Tibial nerve (tissue), 4 donors: ENCODE measurements around the gene SORBS1. TPM values are rescaled to one million over a fixed set of nuclear protein-coding genes. Genes with fewer than 3 reads are reported as not detected.

ENCODE experiments used
- DNase-seq, 2 donors: peaks; one replicate each; pipeline ENCODE4 v3.0.0-alpha.2; 2019; ENCODE audit warnings: low spot score in 2 of 2
- H3K27ac ChIP-seq, 4 donors: fragments of 200-600 bp; sonication (generic) in 3 of 4; one replicate each; pipeline ENCODE4 v1.5.1; 2017 to 2019; ENCODE audit warnings: mild to moderate bottlenecking in 1 of 4
- H3K27me3 ChIP-seq, 2 donors: fragments of 200-600 bp; sonication (generic) in 1 of 2; one replicate each; pipeline versions ENCODE4 v1.5.1 to v1.6.0; 2017 to 2019
- H3K36me3 ChIP-seq, 3 donors: fragments of 200-600 bp; sonication (generic); one replicate each; pipeline ENCODE4 v1.5.1; 2018 to 2019
- H3K4me1 ChIP-seq, 4 donors: fragments of 200-600 bp; sonication (generic) in 3 of 4; one replicate each; pipeline ENCODE4 v1.5.1; 2017 to 2019
- H3K4me3 ChIP-seq, 4 donors: fragments of 200-600 bp; sonication (generic) in 3 of 4; one replicate each; pipeline ENCODE4 v1.5.1; 2017 to 2019; ENCODE audit warnings: mild to moderate bottlenecking in 1 of 4, moderate library complexity in 1 of 4
- H3K9me3 ChIP-seq, 4 donors: fragments of 200-600 bp; sonication (generic) in 3 of 4; one replicate each; pipeline ENCODE4 v1.5.1; 2017 to 2019
- CTCF ChIP-seq, 5 experiments: fragments of 200-600 bp in 3 of 5; fragments of 450-650 bp in 2 of 5; sonication (generic) in 3 of 5; IDR thresholded peaks; one replicate each; pipeline ENCODE4 v1.5.1; 2016 to 2019; ENCODE audit warnings: antibody characterized with exemption in 5 of 5, mild to moderate bottlenecking in 3 of 5, moderate library complexity in 2 of 5
- EP300 ChIP-seq, 2 donors: sonication (generic); formaldehyde crosslinking; IDR thresholded peaks; one replicate each; pipeline ENCODE4 v1.6.1; 2017; ENCODE audit warnings: antibody characterized with exemption in 2 of 2, mild to moderate bottlenecking in 1 of 2
- POLR2A ChIP-seq, 2 donors: fragments of 450-650 bp; IDR thresholded peaks; one replicate each; pipeline ENCODE4 v1.6.1; 2017; ENCODE audit warnings: antibody characterized with exemption in 2 of 2, mild to moderate bottlenecking in 2 of 2, moderate library complexity in 2 of 2
- WGBS, 2 donors: methylation state at CpG; one replicate each; pipeline ENCODE4 v1.1.5; 2018; 5-methylcytosine and 5-hydroxymethylcytosine counted together
- total RNA-seq, 4 donors: library from RNA; depleted of rRNA; stranded (reverse); fragments of >200 nt; gene quantifications; one replicate each; pipeline ENCODE4 v1.1.0, GENCODE V29; 2016

SORBS1 gene
- total RNA-seq, 4 donors from 2014 or later, result 427 to 623 (median 567) TPM

- TF ChIP-seq EP300 (IDR thresholded peaks at IDR 0.05), result no peak
- no peak for TF ChIP-seq POLR2A (IDR thresholded peaks at IDR 0.05)
- TF ChIP-seq CTCF (IDR thresholded peaks at IDR 0.05), result no peak
Observed at GRCh38 chr10:95331596-95332130, 229.5 kb downstream of the SORBS1 start.

GRCh38 chr10:95330966-95331453 lies 230.2 kb downstream of the SORBS1 start:
- peaks cover 0 to 82% (median 3%) of the 10 kb centered on the region in 3 donors for H3K36me3 ChIP-seq

More at GRCh38 chr10:95331596-95332130, 229.5 kb downstream of the SORBS1 start:
- Histone ChIP-seq H3K36me3 (peaks cover 4 to 83% (median 5%) of the 10 kb centered on the region in 3 donors), H3K4me1 (peaks cover 0 to 23% (median 0%) of the 10 kb centered on the region in 4 donors), H3K27me3 (no peaks in the 10 kb centered on the region), H3K27ac (no peak overlapping the region), H3K9me3 (no peaks in the 10 kb centered on the region), H3K4me3 (no peak overlapping the region)
- WGBS, 2 donors, result 88 to 95% methylated on average over 3 of the region's 3 CpGs
- DNase-seq, result no peak

GRCh38 chr10:95329296-95329695 lies 231.9 kb downstream of the SORBS1 start:
- Histone ChIP-seq H3K36me3 (peaks cover 0 to 78% (median 0%) of the 10 kb centered on the region in 3 donors), H3K4me1 (peaks cover 0 to 12% (median 0%) of the 10 kb centered on the region in 4 donors), H3K9me3 (no peaks in the 10 kb centered on the region), H3K27me3 (no peaks in the 10 kb centered on the region), H3K4me3 (no peak overlapping the region), H3K27ac (peak overlapping the region in 1 of 4 donors; percentile 37)
- TF ChIP-seq EP300 (IDR thresholded peaks at IDR 0.05) (no peak), CTCF (IDR thresholded peaks at IDR 0.05) (no peak), POLR2A (IDR thresholded peaks at IDR 0.05) (no peak)
- no peak for DNase-seq
- 91 to 94% methylated on average over 9 of the region's 9 CpGs for WGBS, 2 donors

More at GRCh38 chr10:95330966-95331453, 230.2 kb downstream of the SORBS1 start:
- no peak for DNase-seq
- no peak overlapping the region for H3K27ac ChIP-seq
- H3K4me3 ChIP-seq, result no peak overlapping the region
- H3K4me1 ChIP-seq, result peaks cover 0 to 17% (median 0%) of the 10 kb centered on the region in 4 donors
- TF ChIP-seq EP300 (IDR thresholded peaks at IDR 0.05), result no peak
- no peak for TF ChIP-seq CTCF (IDR thresholded peaks at IDR 0.05)
- TF ChIP-seq POLR2A (IDR thresholded peaks at IDR 0.05), result no peak
- no peaks in the 10 kb centered on the region for H3K9me3 ChIP-seq
- H3K27me3 ChIP-seq, result no peaks in the 10 kb centered on the region
- WGBS, 2 donors, result 93 to 97% methylated on average over 1 of the region's 1 CpG

- H3K36me3 ChIP-seq, result peaks cover 0 to 81% (median 0%) of the 10 kb centered on the region in 3 donors
- TF ChIP-seq CTCF (IDR thresholded peaks at IDR 0.05) (no peak), EP300 (IDR thresholded peaks at IDR 0.05) (no peak), POLR2A (IDR thresholded peaks at IDR 0.05) (no peak)
- no peaks in the 10 kb centered on the region for H3K9me3 ChIP-seq
- no peak overlapping the region for H3K27ac ChIP-seq
- WGBS, 2 donors, result 77 to 81% methylated on average over 3 of the region's 3 CpGs
- H3K27me3 ChIP-seq, result no peaks in the 10 kb centered on the region
- H3K4me3 ChIP-seq, result no peak overlapping the region
- no peak for DNase-seq
- peaks cover 0 to 12% (median 0%) of the 10 kb centered on the region in 4 donors for H3K4me1 ChIP-seq
Observed at GRCh38 chr10:95328013-95328412, 233.2 kb downstream of the SORBS1 start.

GRCh38 chr10:95327367-95327766 lies 233.8 kb downstream of the SORBS1 start:
- TF ChIP-seq EP300 (IDR thresholded peaks at IDR 0.05), result no peak
- no peak for TF ChIP-seq POLR2A (IDR thresholded peaks at IDR 0.05)
- TF ChIP-seq CTCF (IDR thresholded peaks at IDR 0.05), result no peak
- Histone ChIP-seq H3K9me3 (no peaks in the 10 kb centered on the region), H3K36me3 (peaks cover 0 to 81% (median 0%) of the 10 kb centered on the region in 3 donors), H3K27me3 (no peaks in the 10 kb centered on the region), H3K4me3 (no peak overlapping the region), H3K27ac (peak overlapping the region in 1 of 4 donors; percentile 13), H3K4me1 (peaks cover 0 to 12% (median 0%) of the 10 kb centered on the region in 4 donors)
- no peak for DNase-seq
- 65 to 74% methylated on average over 5 of the region's 5 CpGs for WGBS, 2 donors
